ENCODE measurements around the gene ARFGEF2.

DNA sequence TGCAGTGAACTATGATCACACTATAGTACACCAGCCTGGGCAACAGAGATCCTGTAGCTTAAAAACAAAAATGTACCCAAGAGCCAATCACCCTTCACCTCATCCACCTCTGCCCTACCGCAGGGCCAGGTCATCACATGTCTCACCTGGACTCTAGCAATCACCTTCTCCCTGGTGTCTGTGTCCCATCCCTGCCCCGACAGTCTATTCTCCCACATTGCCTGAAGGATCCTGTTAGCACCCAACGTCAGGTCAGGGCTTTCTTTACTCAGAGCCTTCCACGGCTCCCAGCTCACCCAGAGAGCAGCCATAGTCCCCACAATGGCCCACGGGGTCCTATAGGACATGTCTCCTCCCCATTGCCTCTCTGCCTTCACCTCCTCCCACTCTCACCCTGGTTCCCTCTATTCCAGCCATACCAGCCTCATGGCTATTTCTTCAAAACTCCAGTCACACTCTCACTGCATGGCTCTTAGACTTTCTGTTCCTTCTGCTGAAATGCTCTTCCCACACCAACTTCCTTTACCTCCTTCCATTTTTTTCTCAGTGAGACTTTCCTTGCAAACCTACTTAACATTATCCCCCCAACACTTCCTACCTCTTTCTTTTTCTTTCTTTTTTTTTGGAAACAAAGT, 22.5 kb upstream of the ARFGEF2 start:
- TF ChIP-seq, protein P1, sequence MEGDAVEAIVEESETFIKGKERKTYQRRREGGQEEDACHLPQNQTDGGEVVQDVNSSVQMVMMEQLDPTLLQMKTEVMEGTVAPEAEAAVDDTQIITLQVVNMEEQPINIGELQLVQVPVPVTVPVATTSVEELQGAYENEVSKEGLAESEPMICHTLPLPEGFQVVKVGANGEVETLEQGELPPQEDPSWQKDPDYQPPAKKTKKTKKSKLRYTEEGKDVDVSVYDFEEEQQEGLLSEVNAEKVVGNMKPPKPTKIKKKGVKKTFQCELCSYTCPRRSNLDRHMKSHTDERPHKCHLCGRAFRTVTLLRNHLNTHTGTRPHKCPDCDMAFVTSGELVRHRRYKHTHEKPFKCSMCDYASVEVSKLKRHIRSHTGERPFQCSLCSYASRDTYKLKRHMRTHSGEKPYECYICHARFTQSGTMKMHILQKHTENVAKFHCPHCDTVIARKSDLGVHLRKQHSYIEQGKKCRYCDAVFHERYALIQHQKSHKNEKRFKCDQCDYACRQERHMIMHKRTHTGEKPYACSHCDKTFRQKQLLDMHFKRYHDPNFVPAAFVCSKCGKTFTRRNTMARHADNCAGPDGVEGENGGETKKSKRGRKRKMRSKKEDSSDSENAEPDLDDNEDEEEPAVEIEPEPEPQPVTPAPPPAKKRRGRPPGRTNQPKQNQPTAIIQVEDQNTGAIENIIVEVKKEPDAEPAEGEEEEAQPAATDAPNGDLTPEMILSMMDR (IDR thresholded peaks at IDR 0.05) = no peak
- no peak for TF ChIP-seq EZH2phosphoT487 (IDR thresholded peaks at IDR 0.05)

All from neural progenitor cell (in vitro differentiated cells).